CMK (cell line): Measurements from ENCODE around the gene EPB41L4B.

ENCODE experiments used
- DNase-seq: peaks from one replicate; pipeline ENCODE4 v3.0.0-alpha.2; 2010; ENCODE audit warnings: low read depth

EPB41L4B gene

DNA sequence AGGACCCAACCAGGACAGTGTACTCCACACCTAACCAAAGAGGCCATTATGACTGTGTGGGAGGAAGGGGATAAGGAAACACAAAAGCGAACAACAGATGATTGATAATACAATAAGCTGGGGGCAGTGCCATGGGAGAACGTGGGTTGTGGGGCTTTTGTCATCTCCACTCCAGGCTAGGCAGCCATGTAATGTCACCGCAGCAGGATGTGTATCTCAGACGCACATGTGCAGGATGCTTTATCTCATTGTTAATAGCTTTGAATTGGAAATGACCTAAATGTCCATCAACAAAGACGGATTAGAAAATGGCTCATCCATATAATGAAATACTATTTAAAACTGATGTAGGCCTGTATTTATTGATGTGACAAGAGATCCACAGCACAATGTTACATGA, 51.0 kb downstream of the EPB41L4B start:
- DNase-seq: no peak

- no peak for DNase-seq
These were observed 51.8 kb downstream of the EPB41L4B start for GRCh38 chr9:109269081-109269480.

GRCh38 chr9:109267555-109267954, 53.3 kb downstream of the EPB41L4B start:
- DNase-seq: no peak

- no peak for DNase-seq
These were observed 55.8 kb downstream of the EPB41L4B start for GRCh38 chr9:109264877-109265587.

DNA sequence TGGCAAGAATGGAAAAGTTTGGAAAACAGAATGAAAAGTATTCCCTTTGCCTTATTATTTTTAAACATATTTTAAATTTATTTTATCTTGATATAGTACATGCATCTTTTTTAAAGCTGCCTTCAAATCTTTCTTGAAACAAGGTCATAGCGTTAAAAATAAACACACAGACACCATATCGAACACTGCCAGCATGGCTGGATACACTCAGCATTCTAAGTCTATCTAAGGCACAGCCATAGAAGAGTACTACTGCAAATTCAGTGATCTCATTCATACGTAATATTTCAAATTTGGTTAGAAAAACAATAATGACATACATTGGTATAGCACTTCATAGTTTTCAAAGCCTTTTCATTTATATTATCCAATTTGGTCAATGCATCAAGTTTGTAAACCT, 57.5 kb downstream of the EPB41L4B start:
- no peak for DNase-seq

DNA sequence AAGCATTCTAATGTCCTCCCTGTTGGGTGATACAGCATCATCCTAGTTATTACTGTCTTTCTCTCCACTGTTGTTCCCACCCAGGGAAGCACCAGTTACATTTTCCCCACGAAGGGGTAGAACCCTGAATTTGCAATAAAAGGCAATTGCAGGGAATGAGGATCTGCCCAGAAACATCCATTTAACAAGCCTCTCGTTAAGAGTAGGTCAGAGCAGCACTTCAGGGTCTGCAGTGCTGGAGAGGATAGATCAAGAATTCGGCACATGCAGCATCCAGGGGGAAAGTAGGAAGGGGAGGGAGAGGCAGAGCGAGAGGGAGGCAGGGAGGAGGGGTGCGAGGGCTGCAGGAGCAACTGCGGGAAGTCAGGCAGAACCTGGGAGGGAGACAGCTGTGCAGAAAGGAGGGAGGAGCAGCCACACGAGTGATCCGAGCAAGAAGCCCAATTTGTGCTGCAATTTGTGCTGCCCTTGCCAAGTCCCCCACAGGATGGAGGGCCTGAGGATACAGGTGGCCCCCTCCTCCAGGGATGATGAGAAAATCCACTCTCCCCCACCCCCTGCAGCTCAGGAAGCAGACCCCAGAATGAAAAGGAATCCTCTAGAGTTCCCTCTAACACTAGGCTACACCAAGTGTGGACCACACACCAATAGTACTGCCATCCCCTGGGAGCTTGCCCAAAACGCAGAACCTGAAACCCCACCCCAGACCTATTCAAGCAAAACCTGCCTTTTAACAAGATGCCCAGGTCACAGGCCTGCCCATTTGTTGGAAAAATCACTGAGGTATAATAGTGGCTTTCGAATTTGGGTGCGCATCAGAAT, 62.2 kb downstream of the EPB41L4B start:
- DNase-seq: no peak

DNA sequence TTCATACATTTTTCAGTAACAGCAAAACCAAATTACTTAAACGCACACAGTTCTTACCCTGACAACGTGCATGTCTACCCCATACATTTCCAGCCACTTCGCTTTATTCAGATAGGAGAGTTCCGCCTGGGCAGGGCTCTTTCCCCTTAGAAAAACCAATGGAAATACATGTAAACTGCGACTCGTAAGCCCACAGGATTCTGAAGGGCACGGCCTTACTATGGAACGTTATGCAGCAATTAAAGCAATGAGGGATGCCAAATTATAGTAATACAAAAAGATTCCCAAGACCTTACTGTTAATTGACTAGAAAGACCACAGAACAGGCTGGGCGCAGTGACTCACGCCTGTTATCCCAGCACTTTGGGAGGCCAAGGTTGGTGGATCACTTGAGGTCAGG, 64.5 kb downstream of the EPB41L4B start:
- DNase-seq: no peak

- no peak for DNase-seq
These were observed 65.5 kb downstream of the EPB41L4B start for GRCh38 chr9:109255394-109255793.

DNA sequence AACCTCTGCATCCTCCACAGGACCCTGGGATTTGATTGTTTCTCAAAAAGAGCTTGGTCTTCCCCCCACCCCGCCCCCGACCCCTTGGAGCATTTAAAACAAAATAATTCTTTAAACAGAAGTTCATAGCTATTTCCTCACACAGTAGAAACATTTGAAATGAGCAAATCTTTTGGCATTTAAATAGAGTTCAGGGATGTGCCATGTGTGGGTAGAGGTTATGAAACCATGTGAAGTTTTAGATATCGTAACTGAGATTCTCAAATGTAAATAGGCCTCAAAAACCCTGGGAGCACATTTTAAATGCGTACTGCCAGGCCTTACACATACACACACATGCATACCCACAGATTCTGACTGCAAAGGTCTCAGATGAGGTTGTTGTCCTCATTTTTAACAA, 66.5 kb downstream of the EPB41L4B start:
- no peak for DNase-seq

- no peak for DNase-seq
These were observed 67.1 kb downstream of the EPB41L4B start for GRCh38 chr9:109253637-109254284.

- no peak for DNase-seq
These were observed 67.6 kb downstream of the EPB41L4B start for GRCh38 chr9:109253241-109253636.

DNA sequence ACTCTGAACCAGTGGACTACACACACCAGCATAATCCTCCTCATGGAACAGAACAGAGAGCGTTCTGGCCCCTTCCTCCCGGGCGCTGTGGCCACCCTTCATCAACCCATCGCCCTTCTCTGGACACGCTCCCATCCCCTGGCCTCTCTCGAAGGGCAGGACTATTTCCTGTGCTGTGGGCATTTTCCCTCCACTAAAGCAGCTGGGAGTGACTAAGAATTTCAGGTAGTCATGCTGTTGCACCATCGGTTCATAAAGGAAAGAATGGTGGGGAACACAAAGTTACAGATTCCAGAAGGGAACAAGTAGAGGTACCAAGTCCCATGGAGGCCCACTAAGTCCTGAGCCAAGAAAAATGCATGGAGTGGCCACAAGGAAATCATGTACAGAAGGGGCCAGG, 68.6 kb downstream of the EPB41L4B start:
- DNase-seq: no peak

DNA sequence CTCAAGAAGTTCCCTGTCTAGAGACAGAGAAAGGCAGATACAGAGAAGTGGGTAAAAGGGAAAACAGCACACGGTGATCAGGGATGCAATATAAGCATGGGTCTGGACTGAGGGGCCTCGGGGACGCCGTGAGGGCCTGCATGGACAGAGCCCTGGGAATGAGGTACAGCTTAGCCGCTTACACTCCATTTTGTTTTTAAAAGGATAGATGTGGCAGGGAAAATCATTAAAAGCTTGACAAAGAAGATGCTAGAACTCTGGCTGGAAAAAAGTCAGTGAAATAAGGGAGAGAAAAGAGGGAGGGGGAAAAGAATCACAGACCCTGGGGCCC, 69.1 kb downstream of the EPB41L4B start:
- DNase-seq: no peak

GRCh38 chr9:109251080-109251775, 69.6 kb downstream of the EPB41L4B start:
- no peak for DNase-seq

DNA sequence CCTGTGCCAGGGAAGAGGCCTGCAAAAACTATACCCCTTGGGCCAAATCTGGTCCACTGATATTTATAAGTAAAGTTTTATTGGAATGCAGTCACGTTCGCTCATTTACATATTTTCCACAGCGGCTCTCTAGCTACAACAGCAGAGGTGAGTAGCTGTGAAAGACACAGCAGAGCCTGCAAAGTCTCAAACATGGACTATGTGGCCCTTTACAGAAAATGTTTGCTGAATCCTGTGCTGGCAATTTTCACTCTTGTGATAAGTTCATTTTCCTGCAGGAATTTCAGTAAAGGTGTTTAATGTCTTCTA, 70.1 kb downstream of the EPB41L4B start:
- DNase-seq: no peak

DNA sequence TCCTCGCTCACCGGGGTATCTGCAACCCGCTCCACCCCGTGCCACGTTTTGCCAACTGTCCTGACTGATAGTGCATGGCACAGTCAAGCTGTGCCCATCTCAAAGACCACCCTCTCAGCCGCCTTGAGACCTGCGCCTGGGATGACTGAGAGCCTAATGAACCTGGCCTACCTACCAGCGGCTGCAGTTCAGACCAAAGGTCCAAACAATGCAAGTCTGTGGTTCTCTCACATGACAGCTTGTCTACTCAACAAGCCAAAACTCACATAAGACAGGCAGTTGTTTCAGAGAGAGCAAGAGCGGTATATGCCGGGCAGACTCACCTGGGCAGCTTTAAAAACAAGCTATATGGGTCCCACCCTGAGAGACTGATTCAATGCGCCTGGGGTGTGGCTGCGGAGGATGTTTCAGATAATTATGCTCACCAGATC, 70.5 kb downstream of the EPB41L4B start:
- no peak for DNase-seq

GRCh38 chr9:109249615-109250014, 71.2 kb downstream of the EPB41L4B start:
- DNase-seq: no peak

DNA sequence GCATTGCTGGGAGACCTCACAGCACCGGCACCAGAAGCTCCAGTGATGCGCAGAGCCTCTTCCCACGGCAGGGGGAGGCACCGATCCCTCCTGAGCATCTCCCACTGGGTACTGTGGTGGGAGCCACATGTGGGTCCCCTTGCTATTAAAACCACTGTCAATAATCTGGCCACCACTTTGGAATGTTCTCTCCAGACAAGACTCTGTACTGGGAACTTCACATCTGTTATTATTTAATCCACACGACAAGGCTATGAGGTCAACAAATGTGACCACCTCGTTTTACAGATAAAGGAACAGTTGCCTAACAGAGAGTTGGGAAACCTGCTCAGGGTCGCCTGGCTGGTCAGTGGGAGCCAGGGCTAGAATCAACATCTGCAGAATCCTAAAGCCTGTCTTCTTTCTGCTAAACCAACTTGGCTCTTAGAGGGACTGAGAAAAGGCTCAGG, 72.7 kb downstream of the EPB41L4B start:
- DNase-seq: no peak

GRCh38 chr9:109247228-109247627, 73.6 kb downstream of the EPB41L4B start:
- DNase-seq: no peak

- DNase-seq: no peak
These were observed 74.3 kb downstream of the EPB41L4B start for GRCh38 chr9:109246533-109246932.

- no peak for DNase-seq
These were observed 75.5 kb downstream of the EPB41L4B start for GRCh38 chr9:109245310-109245897.
